22Rv1 (cell line): ENCODE data around the gene MTREX.

Source experiments
- H3K27ac ChIP-seq: fragments of 450-650 bp; 2 replicates; pipeline ENCODE4 v1.5.1; 2017
- ZFX ChIP-seq: fragments of 450-650 bp; IDR thresholded peaks from 2 replicates; pipeline ENCODE4 v1.6.1; 2017; ENCODE audit warnings: antibody characterized with exemption, borderline replicate concordance
- TF ChIP-seq, protein P1 (sequence below): fragments of 450-650 bp; IDR thresholded peaks from 2 replicates; pipeline ENCODE4 v1.5.1; 2017; ENCODE audit warnings: mild to moderate bottlenecking

Gene MTREX

DNA sequence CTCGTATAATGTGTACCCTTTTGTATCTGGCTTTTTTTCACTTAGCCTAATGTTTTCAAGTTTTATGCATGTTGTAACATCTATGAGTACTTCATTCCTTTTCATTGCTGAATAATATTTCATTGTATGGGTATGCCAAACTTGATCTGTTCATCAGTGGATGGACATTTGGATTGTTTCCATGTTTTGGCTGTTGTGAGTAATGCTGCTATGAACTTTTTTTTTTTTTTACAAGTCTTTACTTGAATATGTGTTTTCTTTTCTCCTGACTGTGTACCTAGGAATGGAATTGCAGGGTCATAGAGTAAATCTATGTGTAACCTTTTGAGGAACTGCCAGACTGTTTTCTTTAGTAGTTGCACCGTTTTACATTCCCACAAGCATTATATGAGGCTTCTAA, 52.4 kb downstream of the MTREX start:
- no peak for TF ChIP-seq ZFX
- TF ChIP-seq, protein P1, sequence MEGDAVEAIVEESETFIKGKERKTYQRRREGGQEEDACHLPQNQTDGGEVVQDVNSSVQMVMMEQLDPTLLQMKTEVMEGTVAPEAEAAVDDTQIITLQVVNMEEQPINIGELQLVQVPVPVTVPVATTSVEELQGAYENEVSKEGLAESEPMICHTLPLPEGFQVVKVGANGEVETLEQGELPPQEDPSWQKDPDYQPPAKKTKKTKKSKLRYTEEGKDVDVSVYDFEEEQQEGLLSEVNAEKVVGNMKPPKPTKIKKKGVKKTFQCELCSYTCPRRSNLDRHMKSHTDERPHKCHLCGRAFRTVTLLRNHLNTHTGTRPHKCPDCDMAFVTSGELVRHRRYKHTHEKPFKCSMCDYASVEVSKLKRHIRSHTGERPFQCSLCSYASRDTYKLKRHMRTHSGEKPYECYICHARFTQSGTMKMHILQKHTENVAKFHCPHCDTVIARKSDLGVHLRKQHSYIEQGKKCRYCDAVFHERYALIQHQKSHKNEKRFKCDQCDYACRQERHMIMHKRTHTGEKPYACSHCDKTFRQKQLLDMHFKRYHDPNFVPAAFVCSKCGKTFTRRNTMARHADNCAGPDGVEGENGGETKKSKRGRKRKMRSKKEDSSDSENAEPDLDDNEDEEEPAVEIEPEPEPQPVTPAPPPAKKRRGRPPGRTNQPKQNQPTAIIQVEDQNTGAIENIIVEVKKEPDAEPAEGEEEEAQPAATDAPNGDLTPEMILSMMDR, result no peak
- no peak overlapping the region for H3K27ac ChIP-seq

DNA sequence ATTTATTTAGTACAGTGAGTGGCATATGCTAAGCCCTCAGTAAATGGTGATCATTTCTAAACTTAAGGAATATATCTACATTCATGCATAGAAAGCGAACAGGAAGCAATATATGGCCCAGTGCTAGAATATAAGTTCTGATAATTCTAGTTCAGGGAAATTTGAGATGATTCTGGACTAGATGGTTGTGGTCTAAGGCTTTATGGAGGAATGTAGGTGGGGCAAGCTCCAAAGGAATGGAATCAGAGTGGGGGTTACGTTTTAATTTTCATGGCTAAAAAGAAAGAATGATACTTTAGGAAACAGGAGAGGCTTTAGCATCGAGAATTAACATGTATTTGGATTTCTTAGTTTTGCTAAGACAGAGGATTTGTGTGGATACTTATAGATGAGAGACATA, 56.1 kb downstream of the MTREX start:
- no peak overlapping the region for H3K27ac ChIP-seq
- TF ChIP-seq ZFX, result no peak
- TF ChIP-seq, protein P1, result no peak

DNA sequence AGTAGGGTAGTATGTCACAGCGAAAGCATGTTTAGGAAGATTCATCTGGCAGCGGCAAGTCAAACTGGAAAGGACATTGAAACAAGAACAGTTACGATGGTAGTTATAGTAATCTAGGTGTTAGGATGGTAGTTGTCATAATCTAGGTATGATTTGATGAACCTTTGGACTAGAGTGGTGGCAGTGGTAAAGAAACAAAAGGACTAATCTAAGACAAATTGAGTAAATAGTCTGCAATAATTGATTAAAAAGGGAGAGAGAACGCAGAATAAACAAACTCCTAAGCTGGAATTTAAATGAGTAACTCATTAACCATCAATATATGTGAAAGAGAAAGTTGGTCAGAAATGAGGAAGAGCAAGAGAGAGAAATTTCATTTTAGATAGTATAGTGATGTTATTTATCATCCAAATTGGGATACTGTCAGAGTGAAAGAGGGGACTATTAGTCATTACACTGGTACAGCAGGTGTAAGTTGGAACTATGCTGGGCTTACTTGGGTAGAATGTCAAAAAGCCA, 56.8 kb downstream of the MTREX start:
- TF ChIP-seq ZFX, result no peak
- TF ChIP-seq, protein P1, result no peak
- no peak overlapping the region for H3K27ac ChIP-seq

DNA sequence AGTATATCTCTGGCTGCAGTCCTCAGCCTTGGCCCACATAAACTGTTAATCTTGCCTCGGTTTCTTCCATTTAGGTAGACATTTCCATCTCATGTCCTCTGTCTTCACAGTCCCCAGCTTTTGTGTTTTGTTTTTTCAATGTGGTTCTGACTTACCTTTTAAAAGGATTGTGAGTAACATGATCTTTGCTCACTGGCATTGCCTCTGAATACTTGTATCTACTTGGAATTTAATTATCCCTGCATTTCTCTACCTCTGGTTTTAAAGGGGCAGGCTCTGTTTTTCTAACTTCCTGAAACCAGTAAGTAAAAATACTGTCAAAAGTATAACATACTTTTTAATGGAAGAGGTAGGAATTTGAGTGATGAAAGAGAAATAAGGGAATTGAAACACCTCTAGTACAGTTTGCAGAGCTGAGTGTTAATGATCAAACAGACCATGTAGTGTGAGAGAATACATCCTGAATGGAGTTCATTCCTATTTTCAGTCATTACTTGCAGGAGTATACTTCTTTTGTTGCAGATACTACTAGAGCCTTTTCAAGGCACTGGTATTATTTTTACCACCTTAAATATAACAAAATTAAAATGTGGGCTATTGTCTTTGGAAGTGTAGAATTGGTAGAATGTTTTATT, 62.6 kb downstream of the MTREX start:
- TF ChIP-seq, protein P1, result no peak
- no peak for TF ChIP-seq ZFX
- H3K27ac ChIP-seq, result no peak overlapping the region

DNA sequence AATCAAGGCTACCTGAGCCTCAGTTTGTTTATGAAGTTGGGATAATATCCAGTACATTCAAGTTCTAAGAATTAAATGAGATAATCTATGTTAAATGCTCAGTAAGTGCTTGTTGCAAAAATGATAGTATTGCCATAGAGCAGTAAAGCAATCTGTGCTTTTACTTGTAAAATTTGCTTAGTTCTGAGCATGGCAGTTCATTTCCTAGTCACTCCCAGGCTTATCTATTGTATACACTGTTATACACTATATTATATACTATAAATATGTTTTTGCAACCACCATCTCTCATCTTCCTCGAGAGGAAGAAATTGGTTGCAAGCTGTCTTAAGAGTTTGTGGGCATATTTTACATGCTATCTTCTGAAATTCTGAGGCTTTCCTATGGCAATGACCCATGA, 63.4 kb downstream of the MTREX start:
- TF ChIP-seq, protein P1, result no peak
- TF ChIP-seq ZFX, result no peak
- H3K27ac ChIP-seq, result no peak overlapping the region

DNA sequence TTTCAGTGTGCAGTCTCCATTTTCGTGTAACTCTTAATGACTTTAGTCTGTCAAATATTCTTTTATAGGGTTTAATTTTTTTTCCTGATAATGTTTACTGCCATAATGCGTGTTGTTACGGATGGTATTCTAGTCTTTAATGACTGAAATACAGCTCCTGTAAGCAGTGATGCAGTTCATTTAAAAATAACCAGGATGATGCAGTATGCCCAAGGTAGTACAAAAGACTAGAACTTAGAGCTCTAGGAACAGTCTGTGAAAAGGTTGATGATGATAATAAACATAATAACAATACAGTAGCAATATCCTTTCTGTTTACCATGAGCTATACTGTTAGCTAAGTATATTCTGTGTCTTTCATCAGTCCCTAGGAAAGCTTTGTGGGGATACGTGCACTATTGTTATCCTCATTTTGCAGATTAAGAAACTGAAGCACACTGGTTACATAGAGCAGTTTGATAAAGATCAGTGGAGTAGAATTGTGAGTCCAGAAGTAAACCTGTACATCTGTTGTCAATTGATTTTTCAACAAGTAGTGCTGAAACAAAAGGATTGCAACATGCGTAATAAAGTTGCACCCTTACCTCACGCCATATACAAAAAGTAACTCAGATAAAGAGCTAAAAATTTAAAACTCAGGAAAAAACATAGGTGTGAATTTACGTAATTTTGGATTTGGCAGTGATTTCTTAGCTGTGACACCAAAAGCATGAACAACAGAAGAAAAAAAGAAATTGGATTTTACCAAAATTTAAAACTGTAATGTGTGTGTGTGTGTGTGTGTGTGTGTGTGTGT, 64.5 kb downstream of the MTREX start:
- TF ChIP-seq, protein P1, result no peak
- TF ChIP-seq ZFX, result no peak
- H3K27ac ChIP-seq, result no peak overlapping the region

DNA sequence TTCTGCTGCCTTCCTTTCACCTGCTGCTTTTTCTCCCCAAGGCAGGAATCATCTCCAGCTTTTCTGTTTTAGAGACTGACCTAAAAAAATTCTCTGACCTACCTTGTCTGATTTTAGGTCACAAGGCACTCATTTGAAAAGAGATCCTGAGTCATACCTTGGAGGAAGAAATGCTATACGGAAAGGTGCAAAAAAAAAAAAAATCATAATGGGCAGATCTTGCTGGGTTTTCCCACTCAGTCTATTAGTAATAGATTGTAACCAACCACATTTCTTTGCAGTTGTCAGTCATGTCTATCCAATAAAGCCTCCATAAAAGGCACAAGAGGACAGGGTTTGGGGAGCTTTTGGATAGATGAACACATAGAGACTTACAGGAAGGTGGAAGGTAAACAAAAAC, 70.0 kb downstream of the MTREX start:
- no peak for TF ChIP-seq ZFX
- TF ChIP-seq, protein P1, result no peak

More for the DNA sequence above, 70.0 kb downstream of the MTREX start:
- no peak overlapping the region for H3K27ac ChIP-seq
